ENCODE results near the gene UGT8. TPM values are rescaled to one million over a fixed set of nuclear protein-coding genes. Genes with fewer than 3 reads are reported as not detected.

Gene UGT8
- total RNA-seq, 3 donors from 2014 or later = 0.16 to 14.9 (median 3.9) TPM

GRCh38 chr4:114601304-114602052 is 2.9 kb downstream of the UGT8 start:
- H3K27ac ChIP-seq = no peak overlapping the region
- H3K36me3 ChIP-seq = no peaks in the 10 kb centered on the region
- intact Hi-C loops (cut with DNase I; ENCODE audit: low total_unique reads) = loop anchor here (5.0 kb wide), 1 partner anchor 346 kb away; no protein-coding TSS in a partner anchor
- H3K4me3 ChIP-seq = no peak overlapping the region
- H3K4me1 ChIP-seq = no peaks in the 10 kb centered on the region
- TF ChIP-seq POLR2AphosphoS5 (IDR thresholded peaks at IDR 0.05) = no peak
- H3K27me3 ChIP-seq = peaks cover 0 to 5% of the 10 kb centered on the region in 2 donors
- no peaks in the 10 kb centered on the region for H3K9me3 ChIP-seq
- DNase-seq (ENCODE audit: low spot score in 2 of 2) = no peak

GRCh38 chr4:114603497-114603896 is 4.9 kb downstream of the UGT8 start:
- no peak overlapping the region for H3K27ac ChIP-seq

GRCh38 chr4:114606245-114606644 is 7.6 kb downstream of the UGT8 start:
- no peak overlapping the region for H3K4me3 ChIP-seq
- peak overlapping the region in 1 of 2 donors; percentile 56 for H3K27ac ChIP-seq
- H3K27me3 ChIP-seq = no peaks in the 10 kb centered on the region
- no peaks in the 10 kb centered on the region for H3K4me1 ChIP-seq
- H3K36me3 ChIP-seq = no peaks in the 10 kb centered on the region
- no peak for DNase-seq (ENCODE audit: low spot score in 2 of 2)
- intact Hi-C loops (cut with DNase I; ENCODE audit: low total_unique reads) = no loop called here
- no peaks in the 10 kb centered on the region for H3K9me3 ChIP-seq
- TF ChIP-seq POLR2A (IDR thresholded peaks at IDR 0.05) (no peak), CTCF (IDR thresholded peaks at IDR 0.05) (no peak), POLR2AphosphoS5 (IDR thresholded peaks at IDR 0.05) (no peak)

More at GRCh38 chr4:114603497-114603896, 4.9 kb downstream of the UGT8 start:
- intact Hi-C loops (cut with DNase I; ENCODE audit: low total_unique reads) = loop anchor here (5.0 kb wide), 1 partner anchor 344 kb away; no protein-coding TSS in a partner anchor
- H3K9me3 ChIP-seq = no peaks in the 10 kb centered on the region
- no peak overlapping the region for H3K4me3 ChIP-seq
- no peak for TF ChIP-seq POLR2A (IDR thresholded peaks at IDR 0.05)
- no peak for TF ChIP-seq POLR2AphosphoS5 (IDR thresholded peaks at IDR 0.05)
- no peak for TF ChIP-seq CTCF (IDR thresholded peaks at IDR 0.05)
- H3K4me1 ChIP-seq = no peaks in the 10 kb centered on the region
- peaks cover 0 to 5% of the 10 kb centered on the region in 2 donors for H3K27me3 ChIP-seq
- DNase-seq (ENCODE audit: low spot score in 2 of 2) = no peak
- H3K36me3 ChIP-seq = no peaks in the 10 kb centered on the region

- Histone ChIP-seq H3K27me3 (no peaks in the 10 kb centered on the region), H3K4me1 (no peaks in the 10 kb centered on the region), H3K9me3 (no peaks in the 10 kb centered on the region), H3K36me3 (no peaks in the 10 kb centered on the region), H3K4me3 (no peak overlapping the region), H3K27ac (peak overlapping the region in 1 of 2 donors; percentile 56)
- DNase-seq (ENCODE audit: low spot score in 2 of 2) = no peak
- TF ChIP-seq POLR2AphosphoS5 (IDR thresholded peaks at IDR 0.05) (no peak), CTCF (IDR thresholded peaks at IDR 0.05) (no peak), POLR2A (IDR thresholded peaks at IDR 0.05) (no peak)
- intact Hi-C loops (cut with DNase I; ENCODE audit: low total_unique reads) = no loop called here
These were observed 8.4 kb downstream of the UGT8 start for GRCh38 chr4:114607056-114607455.

GRCh38 chr4:114613560-114613959 is 15.0 kb downstream of the UGT8 start:
- no peaks in the 10 kb centered on the region for H3K36me3 ChIP-seq
- TF ChIP-seq POLR2AphosphoS5 (IDR thresholded peaks at IDR 0.05) (no peak), CTCF (IDR thresholded peaks at IDR 0.05) (no peak), POLR2A (IDR thresholded peaks at IDR 0.05) (no peak)

More at GRCh38 chr4:114613560-114613959, 15.0 kb downstream of the UGT8 start:
- H3K9me3 ChIP-seq = no peaks in the 10 kb centered on the region
- intact Hi-C loops (cut with DNase I; ENCODE audit: low total_unique reads) = no loop called here
- H3K27me3 ChIP-seq = no peaks in the 10 kb centered on the region
- H3K4me3 ChIP-seq = no peak overlapping the region
- H3K4me1 ChIP-seq = no peaks in the 10 kb centered on the region
- DNase-seq (ENCODE audit: low spot score in 2 of 2) = no peak
- no peak overlapping the region for H3K27ac ChIP-seq
